IPS DF 19.7 (cell line): ENCODE results near the gene CHCT1.
"Not testable (repeated sequence)": the region's sequence is repeated elsewhere in the genome, so short reads cannot be mapped to it uniquely, and the experiment has no call there.

Source experiments
- DNase-seq: peaks from one replicate; pipeline ENCODE4 v3.0.0-alpha.2; 2013; ENCODE audit warnings: low read depth, low spot score

The CHCT1 gene

DNA sequence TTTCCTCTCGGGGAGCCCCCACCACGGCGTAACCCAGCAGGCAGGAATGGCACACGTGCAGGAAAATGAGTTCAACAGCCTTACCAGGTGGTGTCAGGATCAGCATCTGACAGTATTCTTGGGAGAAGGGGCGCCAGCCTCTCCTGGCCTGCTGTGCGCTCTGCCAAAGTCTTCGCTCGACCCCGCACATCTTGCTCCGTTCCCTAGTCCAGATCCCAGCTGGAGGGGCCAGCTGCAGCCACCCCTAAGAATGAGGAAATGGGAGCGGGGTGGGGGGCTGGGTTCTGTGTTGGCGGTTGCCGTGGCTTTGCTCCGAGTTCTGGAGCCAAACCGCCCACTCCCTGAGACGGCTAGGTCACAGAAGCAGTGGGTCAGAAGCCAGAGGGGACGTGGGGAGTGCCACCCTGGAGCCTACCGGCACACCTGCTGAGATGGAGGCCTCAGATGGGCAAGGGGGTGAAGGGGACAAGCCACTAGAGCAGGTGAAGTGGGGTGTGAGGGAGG, at the start of gene CHCT1:
Gene CHCT1, plus strand, starts transcription at position 328 of the 504 bp plus-strand sequence. Its CDS starts 104 bp downstream, at position 432.
- DNase-seq = no peak

GRCh38 chr17:60372790-60373483, 49.4 kb upstream of the CHCT1 start:
- no peak for DNase-seq

GRCh38 chr17:60378187-60378586, 44.1 kb upstream of the CHCT1 start:
- DNase-seq = not testable (repeated sequence)

- not testable (repeated sequence) for DNase-seq
Observed at GRCh38 chr17:60379461-60379860, 42.8 kb upstream of the CHCT1 start.

GRCh38 chr17:60381958-60382357, 40.3 kb upstream of the CHCT1 start:
- no peak for DNase-seq

DNA sequence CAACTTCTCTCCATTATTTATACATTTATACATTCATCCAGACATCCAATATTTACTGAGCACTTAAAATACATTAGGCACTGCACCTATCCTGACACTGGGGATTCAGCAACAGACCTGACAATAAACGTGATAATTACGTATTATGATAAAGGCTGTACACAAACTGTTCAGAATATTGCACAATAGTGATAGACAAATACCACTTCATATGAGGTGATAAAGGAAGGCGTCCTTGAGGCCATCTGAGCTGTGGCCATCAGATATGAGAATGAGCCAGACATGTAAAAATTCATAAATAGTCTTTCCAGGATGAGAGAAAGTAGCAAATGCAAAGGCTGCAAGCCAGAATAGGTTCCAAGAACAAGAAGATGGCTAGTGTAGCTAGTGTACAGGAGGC, 38.9 kb upstream of the CHCT1 start:
- no peak for DNase-seq

GRCh38 chr17:60384921-60385320, 37.4 kb upstream of the CHCT1 start:
- DNase-seq = peak; percentile 45

DNA sequence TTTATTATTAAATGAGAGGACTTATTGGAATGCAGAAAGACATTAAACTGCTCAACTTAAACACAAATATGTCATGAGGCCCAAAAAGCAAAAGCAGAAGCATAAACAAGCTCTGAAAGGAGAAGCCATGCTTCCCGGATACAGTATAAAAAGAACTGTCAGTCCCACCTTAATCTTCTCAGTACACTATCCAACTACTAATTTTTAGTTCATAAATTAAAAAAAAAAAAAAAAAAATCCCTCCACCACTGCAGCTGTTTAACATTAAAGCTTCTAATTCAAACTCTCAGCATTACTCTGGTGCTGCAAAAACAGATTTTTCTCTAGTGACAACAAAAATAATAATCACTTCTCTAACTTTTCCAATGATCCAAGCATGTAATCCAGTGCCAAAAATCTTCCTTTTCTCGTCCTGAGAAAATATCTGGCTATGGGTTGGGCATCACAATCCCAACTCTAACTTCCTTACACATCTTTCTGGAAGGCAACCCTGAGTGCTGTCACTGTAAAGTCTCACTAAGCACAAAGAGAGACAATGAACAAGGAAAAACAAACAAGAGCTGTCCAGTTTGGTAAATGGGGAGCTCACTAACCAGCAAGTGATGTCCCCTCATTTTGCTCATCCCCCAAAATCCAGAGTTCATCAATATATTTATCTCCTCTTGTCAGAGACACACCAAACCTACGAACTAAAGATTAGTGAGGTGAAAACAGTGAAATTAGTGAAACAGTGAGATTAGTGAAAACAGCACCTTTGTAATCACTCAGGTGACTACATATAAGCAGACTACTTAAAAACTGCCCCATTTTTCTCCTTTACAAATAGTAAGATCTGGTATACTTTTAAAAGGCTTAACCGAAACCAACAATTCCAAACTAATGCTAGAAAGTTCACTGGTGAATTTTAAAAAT, 35.9 kb upstream of the CHCT1 start:
- DNase-seq = no peak

DNA sequence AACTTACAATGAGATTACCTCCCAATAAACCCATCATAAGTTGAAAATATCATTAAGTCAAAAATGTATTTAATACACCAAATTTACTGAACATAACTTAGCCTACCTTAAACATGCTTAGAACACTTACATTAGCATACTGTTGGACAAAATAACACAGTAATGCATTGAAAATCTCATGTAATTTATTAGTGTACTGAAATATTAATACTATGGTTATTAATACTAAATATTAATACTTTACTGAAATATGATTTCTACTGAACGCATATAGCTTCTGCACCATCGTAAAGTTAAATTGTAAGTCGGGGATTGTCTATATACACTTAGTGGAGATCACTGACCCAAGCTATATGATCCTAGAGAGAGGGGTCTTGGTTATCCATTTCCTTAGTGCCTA, 34.6 kb upstream of the CHCT1 start:
- no peak for DNase-seq

DNA sequence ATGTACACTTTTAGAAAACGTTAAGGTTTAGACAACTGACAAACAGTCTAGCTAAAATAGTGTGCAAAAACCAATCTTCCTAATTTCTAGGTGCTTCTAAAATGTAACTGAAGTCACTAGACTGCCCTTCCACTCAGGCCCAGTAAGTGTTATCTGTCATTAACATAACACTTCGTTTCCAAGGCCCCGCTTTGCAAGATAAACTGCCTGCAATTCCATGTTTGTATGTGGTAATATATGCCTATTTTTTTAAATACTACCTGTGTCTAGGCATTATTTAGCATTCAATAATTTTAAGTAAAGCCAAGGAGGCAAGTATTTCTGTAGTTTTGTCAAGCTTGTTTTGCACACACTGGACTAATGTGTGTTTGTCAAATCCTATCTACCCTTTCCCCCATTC, 33.5 kb upstream of the CHCT1 start:
- DNase-seq = no peak

- DNase-seq = no peak
Observed at GRCh38 chr17:60390186-60390585, 32.1 kb upstream of the CHCT1 start.

DNA sequence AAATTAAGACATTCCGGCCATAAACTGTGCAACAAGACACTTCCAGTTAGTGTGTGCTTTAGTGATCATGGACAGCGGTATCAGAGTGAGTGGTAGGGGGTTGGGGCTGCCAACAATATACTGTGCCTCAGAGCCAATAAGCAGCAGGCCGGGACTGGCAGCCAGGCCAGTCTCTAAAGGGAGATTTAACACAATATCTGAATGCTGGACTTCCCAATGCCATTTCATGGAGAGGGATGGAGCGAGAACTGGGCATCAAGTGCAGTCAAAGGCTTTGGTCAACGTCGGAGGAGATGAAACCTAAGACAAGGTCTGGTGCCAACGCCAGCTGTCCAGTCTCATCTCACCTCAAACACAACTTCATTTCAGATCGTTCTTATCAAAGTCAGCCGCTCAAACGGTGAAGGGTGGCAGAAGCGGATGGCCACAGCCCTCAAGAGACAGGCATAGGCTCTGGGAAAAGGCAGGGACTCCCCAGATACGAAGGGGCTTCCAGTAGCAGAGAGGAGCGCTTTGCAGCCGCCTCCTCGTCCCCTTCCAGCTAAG, 31.3 kb upstream of the CHCT1 start:
- DNase-seq = no peak

DNA sequence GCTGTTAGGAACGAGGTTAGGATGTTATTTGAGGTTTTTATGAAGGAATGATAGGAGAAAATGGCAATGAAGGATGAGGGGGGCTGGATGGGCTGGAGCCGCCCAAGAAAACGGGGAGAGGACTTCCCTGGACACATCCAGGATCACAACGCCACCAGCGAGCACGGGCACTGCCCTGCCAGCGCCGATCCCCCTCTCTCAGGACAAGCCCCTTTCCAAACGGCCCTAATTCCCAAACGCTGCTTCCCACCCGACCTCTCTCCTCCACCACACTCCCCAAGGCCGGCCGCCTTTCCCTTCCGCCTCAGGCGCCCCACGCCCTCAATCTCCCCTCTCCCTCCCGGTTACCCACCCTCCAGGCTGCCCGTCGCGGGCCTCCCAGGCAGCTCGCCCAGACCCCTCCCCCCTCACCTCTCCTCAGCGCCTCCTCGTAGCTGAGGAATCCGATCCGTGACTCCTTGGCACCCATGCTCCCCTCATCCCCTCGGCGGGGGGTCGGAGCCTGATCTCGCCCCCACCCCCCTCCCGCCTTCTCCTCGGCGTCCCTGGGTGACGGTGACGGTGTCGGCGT, 30.7 kb upstream of the CHCT1 start:
- DNase-seq = no peak

DNA sequence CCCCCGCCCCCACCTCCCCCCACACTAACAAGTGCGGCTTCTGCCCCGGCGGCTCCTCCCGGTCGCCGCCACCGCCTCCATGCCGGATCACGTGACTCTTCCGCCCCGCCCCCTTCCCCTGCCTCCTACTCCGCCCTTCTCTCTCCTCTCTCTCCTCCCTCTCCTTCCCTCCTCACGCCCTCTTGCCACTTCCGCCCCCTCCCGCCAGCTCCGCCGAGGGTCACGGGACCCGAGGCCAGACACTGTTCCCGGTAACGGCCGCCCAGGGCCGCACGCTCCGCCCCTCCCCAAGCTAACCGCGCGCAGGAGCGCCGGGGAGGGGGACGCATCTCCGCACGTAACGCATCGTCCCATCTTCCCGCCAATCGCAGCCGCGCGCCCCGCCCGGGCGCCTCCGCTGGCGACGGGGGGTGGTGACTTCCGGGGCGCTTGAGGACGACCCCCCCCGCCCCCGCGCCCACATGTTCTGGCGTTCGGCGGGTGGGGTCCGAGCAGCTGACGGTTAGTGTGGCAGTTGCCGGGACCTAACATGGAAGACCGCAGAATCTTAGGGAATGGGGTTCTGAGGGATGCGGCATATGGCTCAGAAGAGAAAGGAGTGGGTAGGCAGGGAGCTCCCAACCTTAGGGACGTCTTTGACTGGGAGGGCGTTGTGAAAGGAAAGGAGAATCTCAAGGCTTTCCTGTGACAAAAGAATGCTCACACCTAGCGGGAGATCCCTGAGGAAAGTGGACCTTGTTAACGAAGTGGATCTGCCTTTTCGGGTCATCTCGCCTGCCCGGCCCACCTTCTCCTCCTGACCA, 30.0 kb upstream of the CHCT1 start, which contains the start of gene USP32:
Gene USP32, minus strand, starts transcription at position 92 of the 803 bp plus-strand sequence. CDS start 194 bp downstream, outside the sequence.
- DNase-seq = peak; percentile 60

- no peak for DNase-seq
Observed at GRCh38 chr17:60392845-60393702, 29.2 kb upstream of the CHCT1 start.

- DNase-seq = no peak
Observed at GRCh38 chr17:60393840-60394723, 28.2 kb upstream of the CHCT1 start.

GRCh38 chr17:60395508-60396065, 26.7 kb upstream of the CHCT1 start:
- no peak for DNase-seq

DNA sequence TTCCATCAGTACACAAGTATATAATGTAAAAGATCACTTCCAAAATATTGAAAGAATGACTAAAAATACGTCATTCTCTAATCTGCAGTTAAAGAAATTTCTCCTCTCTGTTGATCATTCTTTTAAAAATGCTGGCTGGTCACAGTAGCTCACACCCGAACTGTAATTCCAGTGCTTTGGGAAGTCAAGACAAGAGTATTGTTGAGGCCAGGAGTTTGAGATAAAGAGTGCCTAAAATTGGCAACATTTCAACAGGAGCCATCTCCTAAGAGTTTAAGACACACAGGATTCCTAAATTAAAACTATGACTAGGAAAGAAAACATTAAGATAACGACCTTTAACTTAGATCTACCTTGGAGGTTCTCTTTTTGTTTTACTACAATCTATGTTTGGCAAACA, 25.9 kb upstream of the CHCT1 start:
- no peak for DNase-seq
